HepG2 (cell line): ENCODE measurements around the gene PAK2. TPM values are rescaled to one million over a fixed set of nuclear protein-coding genes. Genes with fewer than 3 reads are reported as not detected.

Experiments
- KLF15 ChIP-seq: sonication (generic); formaldehyde crosslinking; IDR thresholded peaks from 2 replicates; pipeline ENCODE4 v1.8.1; 2023; ENCODE audit warnings: borderline replicate concordance, mild to moderate bottlenecking, inconsistent platforms, missing genetic modification reagents, mixed read lengths
- MAZ ChIP-seq, 2 experiments: sonication (generic) in 1 of 2; formaldehyde crosslinking in 1 of 2; IDR thresholded peaks; 2 replicates each; pipeline versions ENCODE4 v1.5.0 to v1.6.1; 2012 to 2020; ENCODE audit warnings: low read depth in 2 of 2, mild to moderate bottlenecking in 2 of 2, borderline replicate concordance in 1 of 2, improper control_type of control experiment in 1 of 2, low read length in 1 of 2, missing genetic modification reagents in 1 of 2, moderate library complexity in 1 of 2
- PHF8 ChIP-seq: sonication (generic); formaldehyde crosslinking; IDR thresholded peaks from 2 replicates; pipeline ENCODE4 v1.5.0; 2020; ENCODE audit warnings: missing genetic modification reagents
- SALL2 ChIP-seq: sonication (generic); formaldehyde crosslinking; IDR thresholded peaks from 2 replicates; pipeline ENCODE4 v1.8.1; 2023; ENCODE audit warnings: mild to moderate bottlenecking, missing genetic modification reagents, inconsistent platforms
- SMAD3 ChIP-seq: sonication (generic); formaldehyde crosslinking; IDR thresholded peaks from 2 replicates; pipeline ENCODE4 v1.4.0; 2020; ENCODE audit warnings: missing genetic modification reagents
- TCF12 ChIP-seq, 2 experiments: fragments of 450-650 bp in 1 of 2; sonication (generic) in 1 of 2; formaldehyde crosslinking in 1 of 2; IDR thresholded peaks; 2 replicates each; pipeline versions ENCODE4 v1.6.1 to v1.8.0; 2017 to 2022; ENCODE audit warnings: antibody characterized with exemption in 1 of 2, mild to moderate bottlenecking in 1 of 2, missing genetic modification reagents in 1 of 2, moderate library complexity in 1 of 2
- ZNF790 ChIP-seq: sonication (generic); formaldehyde crosslinking; IDR thresholded peaks from 2 replicates; pipeline ENCODE4 v1.8.0; 2022; ENCODE audit warnings: missing genetic modification reagents, mild to moderate bottlenecking, borderline replicate concordance
- polyA plus RNA-seq, 8 experiments: library from polyadenylated mRNA; depleted of rRNA in 3 of 8; stranded (reverse) in 7 of 8; unstranded in 1 of 8; fragments of >200 nt; fragmentation: Illumina TruSeq in 4 of 8; extraction: Trizol in 4 of 8; gene quantifications; 2 replicates each; pipeline versions ENCODE4 v1.2.1 to v1.2.3, GENCODE V29; 2011 to 2016; ENCODE audit warnings: low read depth in 4 of 8, missing spikeins in 1 of 8, mixed read lengths in 1 of 8; ENCODE audit not compliant: insufficient read depth in 1 of 8
- total RNA-seq, 5 experiments: library from RNA; depleted of rRNA; stranded (reverse); fragments of >200 nt; fragmentation: Illumina TruSeq; extraction: Trizol; gene quantifications; 2 replicates each; pipeline ENCODE4 v1.2.3, GENCODE V29; 2016; ENCODE audit warnings: low read depth in 1 of 5
- TF ChIP-seq, protein P1 (sequence below), 2 experiments: sonication (generic) in 1 of 2; formaldehyde crosslinking in 1 of 2; IDR thresholded peaks; 2 replicates each; pipeline versions ENCODE4 v1.6.1 to v1.9.0; 2014 to 2022; ENCODE audit warnings: antibody characterized with exemption in 1 of 2, borderline replicate concordance in 1 of 2, inconsistent platforms in 1 of 2, low read depth in 1 of 2, missing genetic modification reagents in 1 of 2
- TF ChIP-seq, protein P2 (sequence below): sonication (generic); formaldehyde crosslinking; IDR thresholded peaks from 2 replicates; pipeline ENCODE4 v1.8.1; 2023; ENCODE audit warnings: mild to moderate bottlenecking, moderate library complexity, missing genetic modification reagents
- TF ChIP-seq, protein P3 (sequence below): sonication (generic); formaldehyde crosslinking; IDR thresholded peaks from 2 replicates; pipeline ENCODE4 v1.5.0; 2020; ENCODE audit warnings: mild to moderate bottlenecking, missing genetic modification reagents
- TF ChIP-seq, protein P4 (sequence below): sonication (generic); formaldehyde crosslinking; IDR thresholded peaks from 2 replicates; pipeline ENCODE4 v1.5.0; 2020; ENCODE audit warnings: mild to moderate bottlenecking, missing genetic modification reagents
- TF ChIP-seq, protein P5 (sequence below): sonication (generic); formaldehyde crosslinking; IDR thresholded peaks from 2 replicates; pipeline ENCODE4 v1.8.1; 2022; ENCODE audit warnings: mild to moderate bottlenecking, missing genetic modification reagents

PAK2 gene
- total and polyA plus RNA-seq, 2 of the 13 experiments (the other 11 are each of a cell fraction or from before 2014, with no cell fraction given), result 23.0 to 24.7 TPM

DNA sequence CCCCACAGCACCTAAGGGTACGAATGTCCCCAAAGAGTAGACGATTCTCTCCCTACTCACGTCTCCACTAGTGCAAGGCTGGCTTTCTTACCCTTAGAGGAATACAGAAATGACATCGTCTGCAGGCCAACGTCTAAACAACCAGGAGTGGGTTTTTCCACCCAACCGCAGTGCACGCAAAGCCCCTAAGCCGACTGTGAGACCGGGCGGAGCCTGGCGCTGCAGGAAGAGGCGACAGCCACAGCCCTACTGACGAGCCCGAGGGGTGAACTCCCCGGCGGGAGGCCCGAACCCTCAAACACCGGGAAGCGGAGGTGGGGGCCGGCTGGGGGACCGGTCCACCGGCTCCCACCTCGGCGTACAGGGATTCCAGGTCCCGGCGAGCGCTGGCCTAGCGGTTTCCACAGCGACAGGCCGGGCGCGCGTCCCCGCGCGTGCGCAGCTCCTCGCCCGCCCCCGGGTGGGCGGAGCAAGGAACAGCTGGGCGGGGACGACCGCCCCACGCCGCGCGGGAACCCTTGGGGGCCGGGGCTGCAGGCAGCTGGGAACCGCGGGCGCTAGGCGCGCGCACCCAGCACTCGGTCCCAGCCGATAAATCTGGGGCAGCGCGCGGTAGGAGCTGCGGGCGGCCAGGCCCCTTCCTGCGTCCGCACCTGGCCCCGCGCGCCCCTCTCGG, 27.7 kb upstream of the PAK2 start, which contains the start of the genes CEP19 and PIGX (continued):
- no peak; the same call in 1 of the 2 replicates for TF ChIP-seq MAZ (IDR thresholded peaks at IDR 0.05; ENCODE audit: borderline replicate concordance, low read depth, low read length)
- TF ChIP-seq MAZ (CRISPR knock-in tag; IDR thresholded peaks at IDR 0.05; ENCODE audit: low read depth), result peak; percentile 65; the same call in 1 of the 2 replicates
- TF ChIP-seq SMAD3 (CRISPR knock-in tag), result no peak
- TF ChIP-seq, protein P1, sequence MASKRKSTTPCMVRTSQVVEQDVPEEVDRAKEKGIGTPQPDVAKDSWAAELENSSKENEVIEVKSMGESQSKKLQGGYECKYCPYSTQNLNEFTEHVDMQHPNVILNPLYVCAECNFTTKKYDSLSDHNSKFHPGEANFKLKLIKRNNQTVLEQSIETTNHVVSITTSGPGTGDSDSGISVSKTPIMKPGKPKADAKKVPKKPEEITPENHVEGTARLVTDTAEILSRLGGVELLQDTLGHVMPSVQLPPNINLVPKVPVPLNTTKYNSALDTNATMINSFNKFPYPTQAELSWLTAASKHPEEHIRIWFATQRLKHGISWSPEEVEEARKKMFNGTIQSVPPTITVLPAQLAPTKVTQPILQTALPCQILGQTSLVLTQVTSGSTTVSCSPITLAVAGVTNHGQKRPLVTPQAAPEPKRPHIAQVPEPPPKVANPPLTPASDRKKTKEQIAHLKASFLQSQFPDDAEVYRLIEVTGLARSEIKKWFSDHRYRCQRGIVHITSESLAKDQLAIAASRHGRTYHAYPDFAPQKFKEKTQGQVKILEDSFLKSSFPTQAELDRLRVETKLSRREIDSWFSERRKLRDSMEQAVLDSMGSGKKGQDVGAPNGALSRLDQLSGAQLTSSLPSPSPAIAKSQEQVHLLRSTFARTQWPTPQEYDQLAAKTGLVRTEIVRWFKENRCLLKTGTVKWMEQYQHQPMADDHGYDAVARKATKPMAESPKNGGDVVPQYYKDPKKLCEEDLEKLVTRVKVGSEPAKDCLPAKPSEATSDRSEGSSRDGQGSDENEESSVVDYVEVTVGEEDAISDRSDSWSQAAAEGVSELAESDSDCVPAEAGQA (IDR thresholded peaks at IDR 0.05; ENCODE audit: low read depth), result no peak
- TF ChIP-seq, protein P1 (CRISPR knock-in tag; IDR thresholded peaks at IDR 0.05; ENCODE audit: borderline replicate concordance), result peak; percentile 43; the same call in 1 of the 2 replicates
- TF ChIP-seq, protein P2, sequence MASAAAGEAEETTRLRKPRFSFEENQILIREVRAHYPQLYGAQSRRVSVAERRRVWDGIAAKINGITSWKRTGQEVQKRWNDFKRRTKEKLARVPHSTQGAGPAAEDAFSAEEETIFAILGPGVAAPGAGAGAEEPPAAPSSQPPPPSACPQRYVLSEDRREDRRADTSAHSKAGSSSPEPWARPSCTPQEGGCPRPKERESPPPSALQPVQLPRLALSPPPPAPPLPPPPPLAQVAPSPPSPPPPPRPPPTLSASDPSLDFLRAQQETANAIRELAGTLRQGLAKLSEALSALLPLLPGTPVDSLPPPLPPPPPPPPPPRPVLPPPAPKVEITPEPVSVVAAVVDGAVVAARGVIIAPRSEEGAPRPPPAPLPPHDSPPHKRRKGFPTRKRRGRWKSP (CRISPR knock-in tag), result peak; percentile 51
- TF ChIP-seq ZNF790, result no peak; the same call in 1 of the 2 replicates
- no peak for TF ChIP-seq TCF12 (IDR thresholded peaks at IDR 0.05)
- no peak for TF ChIP-seq TCF12 (CRISPR knock-in tag; IDR thresholded peaks at IDR 0.05)
- no peak for TF ChIP-seq KLF15 (CRISPR knock-in tag)
- TF ChIP-seq, protein P3, sequence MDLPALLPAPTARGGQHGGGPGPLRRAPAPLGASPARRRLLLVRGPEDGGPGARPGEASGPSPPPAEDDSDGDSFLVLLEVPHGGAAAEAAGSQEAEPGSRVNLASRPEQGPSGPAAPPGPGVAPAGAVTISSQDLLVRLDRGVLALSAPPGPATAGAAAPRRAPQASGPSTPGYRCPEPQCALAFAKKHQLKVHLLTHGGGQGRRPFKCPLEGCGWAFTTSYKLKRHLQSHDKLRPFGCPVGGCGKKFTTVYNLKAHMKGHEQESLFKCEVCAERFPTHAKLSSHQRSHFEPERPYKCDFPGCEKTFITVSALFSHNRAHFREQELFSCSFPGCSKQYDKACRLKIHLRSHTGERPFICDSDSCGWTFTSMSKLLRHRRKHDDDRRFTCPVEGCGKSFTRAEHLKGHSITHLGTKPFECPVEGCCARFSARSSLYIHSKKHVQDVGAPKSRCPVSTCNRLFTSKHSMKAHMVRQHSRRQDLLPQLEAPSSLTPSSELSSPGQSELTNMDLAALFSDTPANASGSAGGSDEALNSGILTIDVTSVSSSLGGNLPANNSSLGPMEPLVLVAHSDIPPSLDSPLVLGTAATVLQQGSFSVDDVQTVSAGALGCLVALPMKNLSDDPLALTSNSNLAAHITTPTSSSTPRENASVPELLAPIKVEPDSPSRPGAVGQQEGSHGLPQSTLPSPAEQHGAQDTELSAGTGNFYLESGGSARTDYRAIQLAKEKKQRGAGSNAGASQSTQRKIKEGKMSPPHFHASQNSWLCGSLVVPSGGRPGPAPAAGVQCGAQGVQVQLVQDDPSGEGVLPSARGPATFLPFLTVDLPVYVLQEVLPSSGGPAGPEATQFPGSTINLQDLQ (CRISPR knock-in tag), result 0 out of 2 replicates have a peak, but pooled peaks have one; percentile 24
- TF ChIP-seq, protein P4, sequence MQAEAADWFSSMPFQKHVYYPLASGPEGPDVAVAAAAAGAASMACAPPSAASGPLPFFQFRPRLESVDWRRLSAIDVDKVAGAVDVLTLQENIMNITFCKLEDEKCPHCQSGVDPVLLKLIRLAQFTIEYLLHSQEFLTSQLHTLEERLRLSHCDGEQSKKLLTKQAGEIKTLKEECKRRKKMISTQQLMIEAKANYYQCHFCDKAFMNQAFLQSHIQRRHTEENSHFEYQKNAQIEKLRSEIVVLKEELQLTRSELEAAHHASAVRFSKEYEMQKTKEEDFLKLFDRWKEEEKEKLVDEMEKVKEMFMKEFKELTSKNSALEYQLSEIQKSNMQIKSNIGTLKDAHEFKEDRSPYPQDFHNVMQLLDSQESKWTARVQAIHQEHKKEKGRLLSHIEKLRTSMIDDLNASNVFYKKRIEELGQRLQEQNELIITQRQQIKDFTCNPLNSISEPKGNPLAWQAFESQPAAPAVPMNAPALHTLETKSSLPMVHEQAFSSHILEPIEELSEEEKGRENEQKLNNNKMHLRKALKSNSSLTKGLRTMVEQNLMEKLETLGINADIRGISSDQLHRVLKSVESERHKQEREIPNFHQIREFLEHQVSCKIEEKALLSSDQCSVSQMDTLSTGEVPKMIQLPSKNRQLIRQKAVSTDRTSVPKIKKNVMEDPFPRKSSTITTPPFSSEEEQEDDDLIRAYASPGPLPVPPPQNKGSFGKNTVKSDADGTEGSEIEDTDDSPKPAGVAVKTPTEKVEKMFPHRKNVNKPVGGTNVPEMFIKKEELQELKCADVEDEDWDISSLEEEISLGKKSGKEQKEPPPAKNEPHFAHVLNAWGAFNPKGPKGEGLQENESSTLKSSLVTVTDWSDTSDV (CRISPR knock-in tag), result no peak
- no peak; the same call in 1 of the 2 replicates for TF ChIP-seq SALL2 (CRISPR knock-in tag)
- TF ChIP-seq, protein P5, sequence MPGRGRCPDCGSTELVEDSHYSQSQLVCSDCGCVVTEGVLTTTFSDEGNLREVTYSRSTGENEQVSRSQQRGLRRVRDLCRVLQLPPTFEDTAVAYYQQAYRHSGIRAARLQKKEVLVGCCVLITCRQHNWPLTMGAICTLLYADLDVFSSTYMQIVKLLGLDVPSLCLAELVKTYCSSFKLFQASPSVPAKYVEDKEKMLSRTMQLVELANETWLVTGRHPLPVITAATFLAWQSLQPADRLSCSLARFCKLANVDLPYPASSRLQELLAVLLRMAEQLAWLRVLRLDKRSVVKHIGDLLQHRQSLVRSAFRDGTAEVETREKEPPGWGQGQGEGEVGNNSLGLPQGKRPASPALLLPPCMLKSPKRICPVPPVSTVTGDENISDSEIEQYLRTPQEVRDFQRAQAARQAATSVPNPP, result no peak
- TF ChIP-seq PHF8 (CRISPR knock-in tag), result peak; percentile 60; the same call in 1 of the 2 replicates
